Activated CD8-positive, alpha-beta memory T cell treated with anti-CD3 and anti-CD28 coated beads for 1 hour (primary cell): ENCODE measurements around the gene ABCA1.

Experiments used
- DNase-seq, 2 donors: peaks; one replicate each; pipeline ENCODE4 v3.0.0-alpha.2; 2020; ENCODE audit warnings: low read depth in 1 of 2; ENCODE audit errors: extremely low read depth in 1 of 2

The ABCA1 gene

DNA sequence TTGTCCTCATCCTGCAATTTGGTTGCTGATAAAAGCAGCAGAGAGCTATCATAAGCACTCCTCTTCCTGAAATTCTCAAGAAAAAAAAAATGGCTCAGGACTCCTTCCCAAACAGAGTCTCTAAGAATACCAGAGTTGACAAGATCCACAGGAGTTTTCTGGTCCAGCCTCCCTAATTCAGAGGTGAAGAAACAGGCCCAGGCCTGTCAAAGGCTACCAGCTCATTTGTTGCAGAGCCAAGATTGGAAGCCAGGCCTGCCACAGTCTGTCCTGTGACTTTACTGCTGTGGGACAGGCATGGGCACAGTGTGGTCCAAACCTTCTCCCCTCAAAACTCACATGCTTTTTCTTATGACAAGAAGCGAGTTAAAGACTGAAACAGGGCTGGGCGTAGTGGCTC is 122.5 kb downstream of the ABCA1 start:
- no peak for DNase-seq

DNA sequence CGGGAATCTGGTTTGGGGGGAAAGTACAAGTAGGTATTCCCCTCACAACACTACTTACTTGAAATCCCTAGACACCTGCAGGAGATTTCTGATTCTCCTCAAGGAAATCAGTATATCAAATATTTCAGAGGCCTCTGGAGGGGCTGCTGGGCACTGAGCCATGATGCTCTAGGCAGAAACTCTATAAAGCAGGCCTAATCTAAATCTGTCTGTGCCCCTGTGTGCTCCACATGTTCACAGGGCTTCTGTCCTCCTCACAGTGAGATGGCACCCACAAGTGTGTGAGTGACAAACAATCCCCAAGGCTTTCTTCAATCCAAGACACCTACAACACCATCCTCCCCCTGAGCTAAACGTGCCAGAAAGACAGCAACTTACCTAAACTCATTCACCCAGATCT is 125.0 kb downstream of the ABCA1 start:
- no peak for DNase-seq

- DNase-seq: no peak
Measured at GRCh38 chr9:104802110-104802509, 125.8 kb downstream of the ABCA1 start.

DNA sequence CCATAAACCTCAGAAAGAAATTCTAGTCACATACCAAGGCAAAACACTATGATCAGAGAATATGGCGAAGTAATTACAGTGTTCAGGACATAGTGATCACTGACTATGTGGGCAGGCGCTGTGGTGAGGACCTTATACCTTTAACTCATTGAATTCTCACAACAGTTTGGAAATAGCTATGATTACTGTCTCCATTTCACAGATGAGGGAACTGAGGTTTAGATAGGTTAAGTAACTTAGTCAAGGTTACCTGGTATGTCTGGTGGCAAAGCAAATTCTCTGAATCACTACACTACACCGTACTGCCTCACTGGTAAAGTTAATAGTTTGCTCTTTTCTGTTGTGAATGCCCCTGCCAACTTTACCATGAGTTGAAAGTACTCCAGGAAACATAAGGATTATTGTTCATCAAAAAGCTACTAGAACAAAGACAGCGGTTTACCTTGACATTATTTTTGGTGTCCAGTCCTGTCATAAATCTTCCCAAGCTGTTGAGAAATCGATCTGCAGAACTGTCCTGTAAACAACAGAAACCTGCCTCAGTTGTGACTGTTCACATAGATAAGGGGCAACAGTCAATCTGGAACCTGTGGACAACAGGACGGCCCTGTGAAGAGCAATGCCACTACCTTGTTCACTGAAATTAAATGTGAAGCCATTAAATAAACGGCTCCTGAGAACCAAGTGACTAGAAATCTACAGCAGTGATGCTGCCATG is 127.7 kb downstream of the ABCA1 start:
- DNase-seq: no peak

GRCh38 chr9:104798209-104798995 is 129.6 kb downstream of the ABCA1 start:
- DNase-seq: no peak

- no peak for DNase-seq
Measured at GRCh38 chr9:104795857-104796256, 132.1 kb downstream of the ABCA1 start.

GRCh38 chr9:104795082-104795481 is 132.9 kb downstream of the ABCA1 start:
- no peak for DNase-seq

- DNase-seq: no peak
Measured at GRCh38 chr9:104794070-104794469, 133.9 kb downstream of the ABCA1 start.

DNA sequence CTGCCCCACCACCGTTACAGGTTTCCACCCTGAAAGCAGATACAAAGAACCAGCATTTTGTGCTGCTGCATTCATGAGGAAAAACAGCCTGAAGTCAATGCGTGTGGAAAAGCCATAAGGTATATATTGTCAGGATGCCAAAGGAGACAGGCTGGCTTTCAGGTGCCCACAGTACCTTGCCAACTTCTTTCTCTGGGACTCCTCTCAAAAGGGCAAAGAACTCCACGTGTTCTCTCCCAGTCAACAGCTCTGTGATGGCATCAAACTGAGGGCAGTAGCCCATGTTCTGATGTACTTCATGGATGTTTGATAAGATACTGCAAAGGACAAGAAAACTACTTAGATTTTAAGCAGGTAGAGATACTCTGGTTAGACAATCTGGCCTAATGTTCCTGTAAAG is 139.7 kb downstream of the ABCA1 start:
- no peak for DNase-seq

GRCh38 chr9:104787306-104788015 is 140.5 kb downstream of the ABCA1 start:
- no peak for DNase-seq

GRCh38 chr9:104786293-104786692 is 141.7 kb downstream of the ABCA1 start:
- DNase-seq: no peak

GRCh38 chr9:104784098-104784497 is 143.9 kb downstream of the ABCA1 start:
- no peak for DNase-seq

DNA sequence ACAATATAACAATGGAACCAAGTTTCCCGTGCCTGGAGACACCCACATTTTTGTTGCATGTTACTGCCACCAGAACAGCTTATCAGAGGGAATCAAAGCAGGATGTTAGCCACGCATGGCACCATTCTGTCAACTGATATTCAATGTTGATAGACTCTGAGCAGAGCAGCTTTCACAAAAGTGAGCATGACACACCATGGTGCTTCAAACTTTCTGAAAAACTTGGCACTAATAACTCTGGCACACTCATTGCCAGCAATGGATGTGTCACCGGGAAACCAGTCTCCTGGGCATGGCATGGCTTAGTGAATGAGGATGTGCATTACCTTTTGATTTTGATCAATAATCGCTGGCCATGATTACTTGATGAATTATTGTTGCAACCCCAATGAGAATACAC is 144.4 kb downstream of the ABCA1 start:
- DNase-seq: no peak

DNA sequence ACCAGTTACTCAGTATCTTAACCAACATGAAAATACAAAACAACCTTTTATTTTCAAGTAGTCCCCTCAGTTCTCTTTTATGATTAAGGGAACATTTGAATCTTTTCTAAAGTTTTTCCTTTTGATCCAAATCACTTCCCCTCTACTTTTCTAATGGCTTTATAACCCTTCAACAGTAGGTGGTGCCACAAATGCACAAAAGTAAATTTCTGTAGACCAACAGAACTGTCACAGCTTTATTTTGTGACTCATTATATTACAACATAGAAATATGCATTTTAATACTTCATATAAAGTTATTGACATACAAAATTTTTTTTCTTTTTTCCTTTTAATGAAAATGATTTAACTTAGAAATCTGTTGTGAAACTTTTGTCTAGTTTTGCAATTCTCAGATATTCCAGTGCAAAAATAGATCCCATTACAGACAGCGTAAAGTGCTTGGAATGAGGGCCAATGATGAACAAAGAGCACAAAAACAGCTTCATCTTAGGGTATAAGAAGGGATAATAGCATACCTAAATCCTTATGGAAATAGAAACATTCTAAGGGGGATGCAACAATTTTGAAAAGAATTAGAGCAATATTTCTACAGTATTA is 147.1 kb downstream of the ABCA1 start:
- no peak for DNase-seq

DNA sequence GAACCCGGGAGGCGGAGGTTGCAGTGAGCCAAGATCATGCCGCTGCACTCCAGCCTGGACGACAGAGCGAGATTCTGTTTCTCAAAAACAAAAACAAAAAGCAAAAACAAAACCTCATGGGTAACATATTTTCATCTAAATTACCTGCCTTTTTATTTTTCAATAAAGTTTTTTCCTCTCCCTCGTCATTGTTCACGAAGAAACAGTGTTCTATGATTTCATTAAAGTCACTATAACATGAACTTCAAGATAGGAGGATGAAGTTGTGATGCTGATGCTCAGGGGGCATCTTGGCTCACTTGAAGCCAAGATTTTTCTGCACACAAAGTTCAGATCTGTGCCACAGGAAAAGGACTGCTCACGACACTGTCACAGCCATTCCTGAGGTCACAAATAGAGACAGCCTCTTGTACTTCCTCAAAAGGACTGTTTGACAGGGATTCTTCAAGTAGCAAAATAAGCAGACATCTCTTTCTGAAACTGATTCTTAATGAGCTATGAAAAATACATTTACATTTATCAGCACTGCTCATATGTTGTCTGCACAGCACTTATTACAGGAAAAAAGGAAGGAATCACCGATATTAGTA is 147.9 kb downstream of the ABCA1 start:
- no peak for DNase-seq

DNA sequence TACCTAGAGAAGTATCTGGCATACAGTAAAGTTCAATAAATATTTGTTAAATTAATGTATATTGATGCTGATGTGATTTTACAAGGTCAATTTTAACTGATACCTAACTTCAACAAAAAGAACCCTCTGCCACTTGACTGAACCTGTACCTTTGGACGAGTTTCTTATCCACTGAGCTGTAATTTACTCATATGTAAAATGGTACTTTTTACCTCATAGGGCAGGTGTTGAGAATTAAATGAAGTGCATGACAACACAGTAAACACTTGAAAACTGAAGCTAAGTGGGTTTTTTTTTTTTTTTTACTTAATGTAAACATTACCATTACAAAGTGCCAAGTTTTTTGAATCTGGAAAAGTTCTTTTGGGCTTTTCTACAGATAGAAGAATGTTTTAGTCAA is 148.6 kb downstream of the ABCA1 start:
- DNase-seq: no peak

DNA sequence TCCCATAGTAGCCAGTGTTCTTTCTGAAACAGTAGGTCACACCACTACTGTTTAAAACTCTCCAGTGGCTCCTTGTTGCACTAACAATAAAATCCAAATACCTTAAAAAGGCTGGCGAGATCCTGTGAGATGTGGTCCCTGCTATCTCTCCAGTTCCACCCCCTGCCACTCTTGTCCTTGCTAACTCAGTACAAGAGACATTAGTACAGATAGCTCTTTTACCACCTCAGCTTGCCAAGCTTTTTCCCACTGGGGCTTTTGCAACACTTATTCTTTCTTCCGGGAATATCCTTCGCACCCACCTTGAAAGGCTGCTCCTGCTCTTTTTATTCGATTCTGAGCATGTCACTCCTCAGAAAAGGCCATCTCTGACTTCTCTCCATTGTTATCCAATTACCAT is 149.2 kb downstream of the ABCA1 start:
- no peak for DNase-seq

DNA sequence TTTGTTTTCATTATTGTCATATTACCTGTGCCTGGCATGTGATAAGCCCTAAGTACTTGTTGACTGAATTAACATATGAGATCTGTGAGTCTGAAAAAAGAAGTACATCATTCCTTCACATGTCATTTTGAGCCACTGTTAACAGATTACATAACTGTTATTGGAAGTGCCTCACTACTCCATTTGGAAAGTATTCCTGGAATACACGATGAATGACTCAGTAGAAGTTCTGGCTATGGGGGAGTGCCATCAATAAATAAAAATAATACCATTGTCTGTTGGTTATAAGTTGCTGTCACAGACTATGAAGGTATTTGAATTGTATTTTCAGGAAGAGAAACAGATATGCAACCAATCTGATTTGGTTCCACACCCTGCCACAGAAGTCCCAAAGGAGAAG is 151.2 kb downstream of the ABCA1 start:
- DNase-seq: no peak

DNA sequence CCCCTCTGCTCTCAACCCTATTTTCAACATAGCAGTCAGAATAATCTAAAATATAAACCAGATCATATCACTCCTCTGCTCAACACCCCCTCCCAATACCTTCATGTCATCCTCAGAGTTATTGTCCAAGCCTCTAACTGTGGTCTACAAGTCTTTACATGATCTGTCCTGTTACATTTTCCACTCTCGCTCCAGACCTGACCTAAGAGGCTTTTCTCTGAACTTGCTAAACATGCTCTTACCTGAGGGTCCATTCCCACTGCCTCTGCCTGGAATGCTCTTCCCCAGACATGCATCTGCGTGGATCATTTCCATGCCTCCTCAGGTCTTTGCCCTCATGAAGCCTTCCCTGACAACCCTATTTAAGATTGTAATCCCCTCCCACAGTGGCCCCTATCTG is 152.0 kb downstream of the ABCA1 start:
- DNase-seq: no peak

DNA sequence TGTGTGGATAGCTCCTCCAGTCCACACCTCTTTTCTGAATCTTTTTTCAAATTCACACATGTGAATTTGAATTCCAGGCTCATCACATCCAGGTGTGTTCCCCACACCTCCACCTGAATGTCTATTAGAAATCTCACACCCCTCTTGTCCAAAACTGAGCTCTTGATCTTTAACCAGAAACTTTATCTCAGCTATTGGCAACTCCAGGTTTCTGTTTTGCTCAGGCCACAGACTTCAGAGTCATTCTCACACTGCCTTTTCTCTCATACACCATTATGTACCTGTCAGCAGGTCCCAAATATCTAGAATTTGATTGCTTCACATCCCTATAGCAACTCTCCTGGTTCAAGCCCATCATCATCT is 152.4 kb downstream of the ABCA1 start:
- DNase-seq: no peak
